GM19468 (cell line): ENCODE measurements around the gene POLR3B.

Source experiments
- ATAC-seq: cut with Tn5 transposase; IDR thresholded peaks from one replicate; pipeline ENCODE4 v1.9.1; 2021; ENCODE audit warnings: mild to moderate bottlenecking, moderate library complexity, moderate number of reproducible peaks; ENCODE audit not compliant: unreplicated experiment; ENCODE audit errors: extremely low read depth

The POLR3B gene

GRCh38 chr12:106517314-106517713 is 159.8 kb downstream of the POLR3B start:
- ATAC-seq, result no peak

GRCh38 chr12:106519607-106520021 is 162.1 kb downstream of the POLR3B start:
- no peak for ATAC-seq

GRCh38 chr12:106521901-106522300 is 164.4 kb downstream of the POLR3B start:
- no peak for ATAC-seq

GRCh38 chr12:106522708-106523107 is 165.2 kb downstream of the POLR3B start:
- ATAC-seq, result no peak

- no peak for ATAC-seq
Observed at GRCh38 chr12:106527356-106527755, 169.8 kb downstream of the POLR3B start.

- ATAC-seq, result no peak
Observed at GRCh38 chr12:106541201-106541600, 183.7 kb downstream of the POLR3B start.

GRCh38 chr12:106551410-106551809 is 193.9 kb downstream of the POLR3B start:
- no peak for ATAC-seq

- no peak for ATAC-seq
Observed at GRCh38 chr12:106552228-106552627, 194.7 kb downstream of the POLR3B start.
